Type B pancreatic cell (in vitro differentiated cells): ENCODE data around the gene ALKBH4. TPM values are rescaled to one million over a fixed set of nuclear protein-coding genes. Genes with fewer than 3 reads are reported as not detected.

Source experiments
- DNase-seq: peaks from one replicate; pipeline ENCODE4 v3.0.0; 2021; ENCODE audit warnings: mixed read lengths; ENCODE audit not compliant: unreplicated experiment; ENCODE audit errors: extremely low spot score
- H3K27ac Mint-ChIP-seq: 2 replicates; pipeline ENCODE4 v1.8.0; 2021; ENCODE audit warnings: mild to moderate bottlenecking, mixed read lengths
- H3K27me3 Mint-ChIP-seq: 2 replicates; pipeline ENCODE4 v1.8.0; 2021; ENCODE audit warnings: mixed read lengths
- H3K36me3 Mint-ChIP-seq: 2 replicates; pipeline ENCODE4 v1.8.0; 2021; ENCODE audit warnings: mixed read lengths
- H3K4me1 Mint-ChIP-seq: one replicate; pipeline ENCODE4 v1.8.0; 2021; ENCODE audit warnings: mixed read lengths; ENCODE audit not compliant: unreplicated experiment
- H3K4me3 Mint-ChIP-seq: 2 replicates; pipeline ENCODE4 v1.8.0; 2021; ENCODE audit warnings: mild to moderate bottlenecking, mixed read lengths
- H3K9me3 Mint-ChIP-seq: 2 replicates; pipeline ENCODE4 v1.8.0; 2021; ENCODE audit warnings: mixed read lengths
- total RNA-seq: library from RNA; stranded (reverse); gene quantifications from 2 replicates; pipeline ENCODE4 v1.2.1, GENCODE V29; 2021; ENCODE audit warnings: low replicate concordance
- TF ChIP-seq, protein P1 (sequence below): fragments of 200-600 bp; sonication (generic); conservative IDR thresholded peaks from 2 replicates; pipeline ENCODE4 v1.5.0; 2021; ENCODE audit warnings: antibody characterized with exemption, mild to moderate bottlenecking

The ALKBH4 gene
- total RNA-seq, 1 donor from 2014 or later = 13.3 TPM

DNA sequence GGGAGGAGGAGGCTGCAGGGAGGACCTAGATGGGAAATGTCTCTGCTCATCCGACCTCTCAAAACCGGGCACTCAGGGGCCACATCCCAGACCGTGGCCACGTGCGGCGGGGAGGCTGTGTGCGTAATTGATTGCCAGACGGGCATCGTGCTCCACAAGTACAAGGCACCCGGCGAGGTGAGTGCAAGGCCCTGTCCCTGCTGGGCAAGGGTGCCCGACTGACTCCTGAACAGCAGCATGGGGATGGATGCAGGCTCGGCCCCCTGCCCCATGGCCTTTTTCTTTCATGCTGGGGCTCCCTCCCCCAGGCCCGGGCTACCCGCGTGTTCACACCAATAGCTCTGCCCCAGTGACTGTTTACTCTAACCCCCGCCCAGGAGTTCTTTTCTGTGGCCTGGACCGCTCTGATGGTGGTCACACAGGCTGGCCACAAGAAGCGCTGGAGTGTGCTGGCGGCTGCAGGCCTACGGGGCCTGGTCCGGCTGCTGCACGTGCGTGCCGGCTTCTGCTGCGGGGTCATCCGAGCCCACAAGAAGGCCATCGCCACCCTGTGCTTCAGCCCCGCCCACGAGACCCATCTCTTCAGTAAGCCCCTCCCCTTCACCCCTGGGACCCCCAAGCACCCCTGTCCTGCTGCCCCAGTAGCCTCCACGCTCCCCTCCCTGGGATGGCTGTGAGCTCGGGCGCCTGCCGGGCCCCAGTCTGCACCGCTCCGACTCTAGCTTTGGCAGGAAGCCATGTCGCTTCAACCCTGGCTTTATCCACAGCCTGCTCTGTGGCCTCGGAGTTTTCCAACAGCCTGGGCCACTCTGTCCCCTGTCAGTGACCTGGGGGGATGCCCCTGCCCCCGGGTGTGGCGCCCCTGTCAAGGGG is 4.1 kb upstream of the ALKBH4 start:
- H3K4me1 Mint-ChIP-seq = peaks cover 4% of the 10 kb centered on the region
- no peak overlapping the region for H3K4me3 Mint-ChIP-seq
- DNase-seq = peak; percentile 68
- H3K27me3 Mint-ChIP-seq = no peaks in the 10 kb centered on the region
- no peaks in the 10 kb centered on the region for H3K36me3 Mint-ChIP-seq
- H3K27ac Mint-ChIP-seq = no peak overlapping the region
- H3K9me3 Mint-ChIP-seq = no peaks in the 10 kb centered on the region
- TF ChIP-seq, protein P1, sequence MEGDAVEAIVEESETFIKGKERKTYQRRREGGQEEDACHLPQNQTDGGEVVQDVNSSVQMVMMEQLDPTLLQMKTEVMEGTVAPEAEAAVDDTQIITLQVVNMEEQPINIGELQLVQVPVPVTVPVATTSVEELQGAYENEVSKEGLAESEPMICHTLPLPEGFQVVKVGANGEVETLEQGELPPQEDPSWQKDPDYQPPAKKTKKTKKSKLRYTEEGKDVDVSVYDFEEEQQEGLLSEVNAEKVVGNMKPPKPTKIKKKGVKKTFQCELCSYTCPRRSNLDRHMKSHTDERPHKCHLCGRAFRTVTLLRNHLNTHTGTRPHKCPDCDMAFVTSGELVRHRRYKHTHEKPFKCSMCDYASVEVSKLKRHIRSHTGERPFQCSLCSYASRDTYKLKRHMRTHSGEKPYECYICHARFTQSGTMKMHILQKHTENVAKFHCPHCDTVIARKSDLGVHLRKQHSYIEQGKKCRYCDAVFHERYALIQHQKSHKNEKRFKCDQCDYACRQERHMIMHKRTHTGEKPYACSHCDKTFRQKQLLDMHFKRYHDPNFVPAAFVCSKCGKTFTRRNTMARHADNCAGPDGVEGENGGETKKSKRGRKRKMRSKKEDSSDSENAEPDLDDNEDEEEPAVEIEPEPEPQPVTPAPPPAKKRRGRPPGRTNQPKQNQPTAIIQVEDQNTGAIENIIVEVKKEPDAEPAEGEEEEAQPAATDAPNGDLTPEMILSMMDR = no peak

DNA sequence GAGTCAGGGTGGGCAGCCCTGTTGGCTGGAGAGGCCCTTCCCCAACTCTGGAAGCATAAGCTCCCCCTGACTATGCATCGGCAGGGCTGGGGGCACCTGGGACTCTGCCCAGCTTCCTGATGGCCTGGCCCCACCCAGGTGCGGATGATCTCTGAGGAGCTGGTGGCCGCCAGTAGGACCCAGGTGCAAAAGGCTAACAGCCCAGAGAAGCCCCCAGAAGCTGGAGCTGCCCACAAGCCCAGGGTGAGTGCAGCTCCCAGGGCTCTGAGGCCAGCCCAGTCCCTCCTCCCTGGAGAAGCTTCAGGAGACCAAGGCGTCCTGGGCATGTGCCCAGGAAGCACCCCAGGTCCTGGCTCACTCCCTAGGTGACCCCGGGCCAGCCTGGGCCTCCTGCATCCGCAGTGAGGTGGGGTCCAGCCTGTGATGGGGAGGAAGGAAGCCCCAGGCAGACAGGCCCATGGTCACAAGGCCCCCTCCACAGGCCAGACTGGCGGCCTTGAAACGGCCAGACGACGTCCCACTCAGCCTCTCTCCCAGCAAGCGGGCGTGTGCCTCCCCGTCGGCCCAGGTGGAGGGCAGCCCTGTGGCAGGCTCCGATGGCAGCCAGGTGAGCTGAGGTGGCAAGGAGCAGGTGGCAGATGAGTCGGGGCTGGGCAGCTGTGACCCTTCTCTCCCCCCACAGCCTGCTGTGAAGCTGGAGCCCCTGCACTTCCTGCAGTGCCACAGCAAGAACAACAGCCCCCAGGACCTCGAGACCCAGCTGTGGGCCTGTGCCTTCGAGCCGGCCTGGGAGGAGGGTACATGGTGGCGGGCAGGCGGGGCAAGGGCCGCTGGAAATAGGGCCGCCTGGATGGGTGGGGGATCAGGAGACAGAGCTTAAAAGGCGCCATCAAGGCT is 3.2 kb upstream of the ALKBH4 start:
- TF ChIP-seq, protein P1 = no peak
- Mint-ChIP-seq H3K27me3 (no peaks in the 10 kb centered on the region), H3K36me3 (no peaks in the 10 kb centered on the region), H3K4me3 (no peak overlapping the region), H3K4me1 (peaks cover 6% of the 10 kb centered on the region), H3K27ac (no peak overlapping the region), H3K9me3 (no peaks in the 10 kb centered on the region)
- DNase-seq = peak; percentile 65

DNA sequence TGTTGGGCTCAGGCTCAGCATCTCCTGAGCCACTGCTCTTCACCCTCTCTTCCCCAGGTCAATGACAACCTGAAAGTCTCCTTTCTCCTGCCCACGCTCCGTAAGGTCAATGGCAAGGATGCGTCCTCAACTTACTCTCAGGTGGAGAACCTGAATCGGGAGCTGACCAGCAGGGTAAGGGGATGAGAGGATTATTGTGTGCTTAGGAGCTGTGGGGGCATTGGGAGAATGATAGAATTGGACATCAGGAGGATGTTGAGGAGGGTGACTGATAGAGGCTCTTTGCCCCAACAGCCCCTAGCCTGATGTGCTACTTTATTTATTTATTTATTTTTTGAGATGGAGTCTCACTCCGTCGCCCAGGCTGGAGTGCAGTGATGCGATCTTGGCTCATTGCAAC is 1.4 kb upstream of the ALKBH4 start:
- Mint-ChIP-seq H3K27me3 (no peaks in the 10 kb centered on the region), H3K36me3 (no peaks in the 10 kb centered on the region), H3K27ac (no peak overlapping the region), H3K4me3 (peak overlapping the region; percentile 85), H3K4me1 (peaks cover 6% of the 10 kb centered on the region), H3K9me3 (no peaks in the 10 kb centered on the region)
- no peak for DNase-seq
- TF ChIP-seq, protein P1 = no peak

DNA sequence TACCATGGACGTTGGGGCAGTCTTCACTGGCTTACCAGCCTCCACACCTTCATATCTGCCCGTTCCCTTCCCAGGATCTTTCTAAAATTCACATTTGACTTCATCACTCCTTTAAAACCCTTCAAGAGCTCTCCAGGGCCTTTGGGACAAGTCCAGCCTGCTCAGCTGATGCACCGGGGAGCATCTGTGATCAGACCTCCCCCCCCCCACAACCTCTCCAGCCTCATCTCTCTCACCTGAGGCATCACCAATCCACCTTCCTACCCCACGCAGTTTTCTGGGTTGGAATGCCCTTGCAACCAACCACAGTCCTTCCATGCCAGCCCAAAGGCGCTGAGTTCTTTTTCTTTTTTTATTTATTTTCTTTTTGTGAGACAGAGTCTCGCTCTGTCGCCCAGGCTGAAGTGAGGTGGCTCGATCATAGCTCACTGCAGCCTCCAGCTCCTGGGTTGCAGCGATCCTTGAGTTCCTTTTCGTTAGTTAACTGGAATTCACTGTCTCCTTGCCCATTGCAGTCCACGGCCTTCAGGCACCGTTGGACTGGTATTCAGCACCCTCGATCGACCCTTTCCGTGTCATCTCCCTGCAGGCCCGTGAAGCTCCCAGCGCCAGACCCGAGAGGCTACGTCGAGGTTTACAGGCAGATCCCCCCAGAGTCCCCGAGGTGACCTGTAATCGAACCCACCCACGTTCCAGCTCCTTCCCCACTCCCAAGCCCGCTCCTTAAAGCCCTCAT is 654 bp downstream of the ALKBH4 start:
- Mint-ChIP-seq H3K27ac (peak overlapping the region; percentile 81), H3K27me3 (no peaks in the 10 kb centered on the region), H3K4me3 (peak overlapping the region; percentile 97), H3K9me3 (no peaks in the 10 kb centered on the region), H3K4me1 (peaks cover 6% of the 10 kb centered on the region), H3K36me3 (no peaks in the 10 kb centered on the region)
- TF ChIP-seq, protein P1 = no peak
- no peak for DNase-seq

DNA sequence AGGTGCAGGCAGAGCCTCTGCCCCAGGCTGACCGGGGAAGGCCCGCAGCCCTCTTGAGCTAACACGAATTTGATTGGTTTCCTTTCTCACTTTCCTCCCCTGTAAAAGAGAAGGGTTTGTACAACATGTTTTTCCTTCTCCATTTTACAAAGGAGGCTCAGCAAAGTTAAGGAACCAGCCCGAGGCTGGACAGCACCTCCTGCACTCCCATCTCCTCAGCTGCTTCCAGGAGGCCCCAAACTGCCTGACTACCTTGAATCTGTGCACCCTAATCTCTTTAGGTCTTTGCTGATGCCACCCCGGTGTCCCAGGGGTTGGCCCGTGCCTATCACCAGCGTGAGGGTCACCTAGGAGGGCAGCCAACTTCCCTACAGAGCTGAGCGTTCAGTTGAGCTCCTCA is 4.2 kb downstream of the ALKBH4 start:
- TF ChIP-seq, protein P1 = no peak
- H3K36me3 Mint-ChIP-seq = no peaks in the 10 kb centered on the region
- no peak for DNase-seq
- peaks cover 6% of the 10 kb centered on the region for H3K4me1 Mint-ChIP-seq
- H3K27ac Mint-ChIP-seq = no peak overlapping the region
- peak overlapping the region; percentile 12 for H3K4me3 Mint-ChIP-seq
- no peaks in the 10 kb centered on the region for H3K27me3 Mint-ChIP-seq
- H3K9me3 Mint-ChIP-seq = no peaks in the 10 kb centered on the region
